Stimulated activated naive CD4-positive, alpha-beta T cell (primary cell): ENCODE results near the gene TMEM135.
A peak's percentile ranks its signal among the peaks of the same experiment; 100 is the strongest.
"Not testable (repeated sequence)": the region's sequence is repeated elsewhere in the genome, so short reads cannot be mapped to it uniquely, and the experiment has no call there.

ENCODE experiments used
- DNase-seq, 6 experiments: peaks; one replicate each; lab custom pipeline; 2025; lab: John Stamatoyannopoulos, UW

The TMEM135 gene

GRCh38 chr11:87037450-87038234, at the start of gene TMEM135:
Gene TMEM135, plus strand, starts transcription at chr11:87037934. Its CDS starts 112 bp downstream, at chr11:87038046.
- DNase-seq: peak; percentile 77 to 89 (median 84)

DNA sequence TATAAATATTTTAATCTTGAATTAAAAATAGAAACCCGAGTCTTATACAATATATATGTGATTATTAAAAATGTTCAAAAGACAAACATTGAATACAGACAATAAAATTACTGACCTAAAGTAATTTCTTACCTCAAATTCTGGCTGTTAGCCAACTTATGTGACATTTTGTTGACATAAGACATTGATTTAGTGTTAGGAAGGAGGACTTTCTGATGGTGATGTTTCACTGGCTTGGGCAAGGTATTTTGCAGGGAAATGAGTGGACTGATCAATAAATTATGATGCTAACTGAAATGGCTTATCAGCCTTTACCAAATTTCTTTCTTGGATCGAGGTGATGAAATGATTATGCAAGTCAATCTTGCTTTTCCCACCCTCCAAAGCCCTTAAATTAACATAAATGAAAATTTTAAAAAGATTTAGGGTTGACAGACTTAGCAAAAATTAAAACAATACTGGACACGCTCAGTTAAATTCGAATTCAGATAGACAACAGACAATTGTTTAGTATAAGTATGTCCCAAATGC, 49.3 kb upstream of the TMEM135 start:
- DNase-seq: no peak

DNA sequence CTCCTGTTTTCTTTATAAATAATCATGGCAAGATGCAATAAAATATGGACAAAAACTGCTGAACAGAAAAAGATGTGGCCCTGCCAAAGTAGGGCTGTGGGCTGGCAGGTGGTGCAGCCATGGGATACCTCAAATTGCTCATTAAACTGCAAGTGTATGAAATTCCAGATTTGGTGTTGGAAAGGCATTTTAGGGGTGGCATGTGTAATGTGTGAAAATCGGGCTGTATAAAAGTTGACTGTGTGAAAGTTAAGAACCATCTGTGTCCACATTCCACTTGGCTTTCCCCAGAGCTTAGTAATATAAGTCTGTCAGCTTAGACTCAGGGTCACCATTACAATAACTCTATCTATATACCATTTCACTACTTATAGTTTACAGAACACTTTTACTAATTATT, 47.7 kb upstream of the TMEM135 start:
- no peak for DNase-seq

- DNase-seq: no peak
Observed at GRCh38 chr11:86990515-86990914, 47.2 kb upstream of the TMEM135 start.

GRCh38 chr11:86991341-86991740, 46.4 kb upstream of the TMEM135 start:
- no peak for DNase-seq

DNA sequence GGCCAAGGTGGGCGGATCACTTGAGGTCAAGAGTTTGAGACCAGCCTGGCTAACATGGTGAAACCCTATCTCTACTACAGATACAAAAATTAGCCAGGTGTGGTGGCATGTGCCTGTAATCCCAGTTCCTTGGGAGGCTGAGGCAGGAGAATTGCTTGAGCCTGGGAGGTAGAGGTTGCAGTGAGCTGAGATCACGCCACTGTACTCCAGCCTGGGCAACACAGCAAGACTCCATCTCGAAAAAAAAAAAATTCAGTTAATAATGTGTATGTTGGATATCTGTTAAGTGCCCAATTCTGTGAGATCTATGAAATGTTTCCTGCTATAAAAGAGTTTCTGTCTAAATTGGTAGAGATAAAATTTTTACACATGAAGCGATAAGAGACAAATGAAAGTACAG, 45.4 kb upstream of the TMEM135 start:
- DNase-seq: not testable (repeated sequence)

DNA sequence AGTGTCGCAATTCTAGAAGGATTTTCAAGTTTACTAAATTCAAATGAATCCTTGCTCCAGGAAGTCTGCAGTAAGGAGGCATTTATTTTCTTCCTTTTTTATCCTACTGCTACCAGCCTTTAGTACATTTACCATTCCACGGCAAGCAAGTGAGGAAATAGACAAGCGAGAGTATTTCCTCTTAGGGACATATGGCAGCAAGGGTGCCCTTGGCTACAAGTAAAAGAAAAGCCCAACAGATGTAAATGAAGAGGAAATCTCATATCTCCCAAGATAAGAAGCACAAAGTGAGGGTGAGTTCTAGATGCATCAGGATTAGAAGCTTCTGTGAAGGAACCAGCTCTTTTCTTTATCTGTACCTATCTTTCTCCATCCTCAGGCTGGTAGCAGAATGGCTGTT, 44.7 kb upstream of the TMEM135 start:
- no peak for DNase-seq

- no peak for DNase-seq
Observed at GRCh38 chr11:86996953-86997570, 40.7 kb upstream of the TMEM135 start.

- no peak for DNase-seq
Observed at GRCh38 chr11:86999388-86999787, 38.3 kb upstream of the TMEM135 start.

GRCh38 chr11:86999859-87000753, 37.6 kb upstream of the TMEM135 start:
- no peak for DNase-seq

DNA sequence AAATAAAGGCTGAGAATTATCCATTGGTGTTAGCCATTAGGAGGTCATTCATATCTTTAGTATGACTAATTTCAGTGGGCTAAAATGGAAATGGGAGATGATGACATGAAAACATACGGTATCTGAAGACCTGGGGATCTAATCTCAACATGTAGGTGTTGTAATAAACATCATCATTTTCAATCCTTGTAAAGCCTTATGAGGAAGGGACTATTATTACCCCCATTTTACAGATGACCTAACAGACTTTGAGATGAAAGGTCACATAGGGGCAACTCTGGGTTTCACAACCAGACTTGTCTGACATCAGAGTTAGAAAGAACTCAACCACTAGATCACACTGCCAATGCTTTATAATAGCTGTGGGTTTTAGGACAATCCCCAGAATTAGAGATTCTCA, 34.8 kb upstream of the TMEM135 start:
- DNase-seq: no peak

DNA sequence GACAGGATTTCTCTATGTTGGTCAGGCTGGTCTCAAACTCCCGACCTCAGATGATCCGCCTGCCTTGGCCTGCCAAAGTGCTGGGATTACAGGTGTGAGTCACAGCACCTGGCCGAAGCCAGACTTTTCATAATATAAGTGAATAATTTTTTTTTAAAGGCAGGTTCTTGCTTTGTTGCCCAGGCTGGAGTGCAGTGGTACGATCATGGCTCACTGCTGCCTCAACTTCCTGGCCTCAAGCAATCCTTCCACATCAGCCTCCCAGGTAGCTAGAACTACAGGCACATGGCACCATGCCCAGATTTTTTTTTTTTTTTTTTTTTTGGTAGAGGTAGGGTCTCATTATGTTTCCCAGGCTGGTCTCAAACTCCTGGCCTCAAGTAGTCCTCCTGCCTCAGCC, 33.5 kb upstream of the TMEM135 start:
- not testable (repeated sequence) for DNase-seq

GRCh38 chr11:87005569-87005921, 32.2 kb upstream of the TMEM135 start:
- DNase-seq: no peak

- no peak for DNase-seq
Observed at GRCh38 chr11:87006035-87006434, 31.7 kb upstream of the TMEM135 start.

DNA sequence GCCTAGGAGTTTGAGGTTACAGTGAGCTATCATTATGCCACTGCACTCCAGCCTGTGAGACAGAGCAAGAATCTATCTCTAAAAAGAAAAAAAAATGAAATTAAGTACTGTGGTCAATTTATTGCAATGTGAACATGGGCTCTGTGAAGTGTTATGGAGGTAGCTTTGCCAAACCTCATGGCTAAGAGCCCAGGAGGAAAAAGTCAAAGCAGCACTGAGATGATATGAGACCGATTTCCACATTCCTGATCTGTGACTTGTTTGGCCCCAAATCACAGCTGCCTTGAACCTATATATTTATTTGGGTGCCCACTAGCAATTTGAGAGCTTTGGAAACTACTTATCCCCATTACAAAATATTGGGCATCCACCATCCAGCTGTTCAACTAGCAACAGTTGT, 29.8 kb upstream of the TMEM135 start:
- no peak for DNase-seq

- DNase-seq: no peak
Observed at GRCh38 chr11:87012089-87012488, 25.6 kb upstream of the TMEM135 start.

DNA sequence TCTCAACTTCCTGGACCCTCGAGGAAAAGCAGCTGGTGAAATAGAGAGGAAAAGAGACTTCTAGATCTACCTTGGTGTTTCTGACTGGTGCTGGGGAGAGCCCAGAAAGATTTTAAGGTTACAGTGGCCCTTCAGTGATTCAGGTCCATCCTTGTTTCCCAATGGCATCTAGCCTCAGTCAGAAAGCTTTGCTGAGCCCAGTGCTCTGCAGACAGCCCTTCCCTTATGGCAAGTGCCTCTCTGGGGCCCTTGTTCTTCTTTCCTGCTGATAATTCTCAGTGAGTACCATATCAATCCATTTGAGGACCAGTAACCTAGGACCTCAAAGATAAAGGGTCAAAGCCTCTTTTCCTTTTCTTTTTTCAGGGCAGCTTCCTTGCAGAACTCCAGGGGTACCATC, 25.1 kb upstream of the TMEM135 start:
- no peak for DNase-seq

DNA sequence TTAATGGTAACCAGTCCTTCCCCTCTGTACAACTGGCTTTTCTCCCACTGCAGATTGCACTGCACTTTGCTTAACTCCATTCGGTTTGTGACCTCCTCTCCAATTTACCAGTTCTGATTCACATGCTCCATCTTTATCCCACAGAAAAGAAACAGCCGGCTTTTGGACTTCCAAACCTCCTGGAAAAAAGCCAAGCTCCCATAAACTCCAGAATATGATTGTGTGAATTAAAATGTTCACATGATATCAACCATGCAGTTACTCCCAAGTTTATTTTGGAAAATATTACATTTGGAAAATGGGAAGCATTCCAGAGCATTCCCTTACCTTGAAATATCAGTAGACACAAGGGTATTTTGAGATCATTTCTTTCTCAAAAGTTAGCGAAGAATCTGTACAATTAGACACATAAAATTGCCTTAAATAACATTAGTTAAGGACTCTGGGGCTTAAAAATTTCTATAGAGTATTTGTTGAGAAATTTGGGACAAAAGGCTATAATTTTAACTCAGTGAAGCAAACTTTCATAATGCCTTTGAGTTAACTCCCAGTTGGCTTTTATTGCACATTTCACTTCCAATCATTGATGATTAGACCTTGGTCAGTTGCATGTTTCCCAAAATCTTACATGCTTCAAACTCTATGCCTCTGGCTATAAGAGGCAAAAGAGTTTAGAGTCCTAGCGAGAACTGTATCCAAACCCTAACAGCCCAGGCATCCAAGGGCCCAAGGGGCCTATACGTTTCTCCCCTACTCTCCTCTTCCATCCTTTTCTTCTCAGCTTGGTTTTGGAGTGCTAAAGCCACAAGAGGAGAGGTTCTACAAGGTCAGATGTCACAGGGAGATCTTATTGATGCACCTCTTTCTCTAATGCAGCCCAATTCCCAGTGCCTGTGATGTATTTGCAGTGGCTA, 23.6 kb upstream of the TMEM135 start:
- no peak for DNase-seq

GRCh38 chr11:87015645-87016044, 22.1 kb upstream of the TMEM135 start:
- DNase-seq: no peak

DNA sequence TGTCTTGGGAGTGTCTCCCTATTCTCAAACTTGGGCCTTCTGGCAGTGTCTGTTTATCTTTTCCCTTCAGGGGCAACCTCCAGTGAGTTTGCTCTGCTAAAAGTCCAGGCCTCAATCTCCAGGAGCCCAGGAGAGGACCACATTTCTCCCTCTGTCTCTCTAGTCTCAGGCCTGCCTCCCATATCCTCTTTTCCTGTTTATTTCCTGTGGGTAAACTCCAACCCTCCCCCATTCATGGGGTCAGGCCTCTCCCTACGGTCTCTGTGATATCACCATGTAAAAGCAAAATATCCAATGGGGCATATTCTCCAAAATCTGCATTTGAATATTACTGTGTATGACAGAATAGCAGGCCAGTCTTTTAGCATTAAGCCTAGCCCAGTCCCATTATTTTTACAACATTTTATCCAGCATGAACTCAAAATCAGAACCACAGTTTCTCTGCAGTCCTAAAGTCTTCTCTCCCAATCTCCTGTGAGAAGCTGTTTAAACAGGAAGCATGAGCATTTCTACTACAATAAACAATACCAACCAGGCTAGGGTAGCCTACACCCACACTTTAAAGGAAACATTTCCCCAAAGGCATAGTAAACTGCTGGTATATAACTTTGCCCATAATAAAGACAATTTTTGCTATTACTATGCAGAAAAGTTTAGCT, 18.0 kb upstream of the TMEM135 start:
- DNase-seq: no peak

GRCh38 chr11:87020336-87020735, 17.4 kb upstream of the TMEM135 start:
- DNase-seq: no peak
